Activated gamma-delta T cell treated with anti-CD3 and anti-CD28 coated beads, Interleukin-2, amount 50 U/mL, for 16 hours (primary cell): ENCODE results near the gene ABHD2.
"Not testable (repeated sequence)": the region's sequence is repeated elsewhere in the genome, so short reads cannot be mapped to it uniquely, and the experiment has no call there.

Experiments used
- DNase-seq: peaks from one replicate; pipeline ENCODE4 v3.0.0-alpha.2; 2020; ENCODE audit warnings: low read depth

ABHD2 gene

DNA sequence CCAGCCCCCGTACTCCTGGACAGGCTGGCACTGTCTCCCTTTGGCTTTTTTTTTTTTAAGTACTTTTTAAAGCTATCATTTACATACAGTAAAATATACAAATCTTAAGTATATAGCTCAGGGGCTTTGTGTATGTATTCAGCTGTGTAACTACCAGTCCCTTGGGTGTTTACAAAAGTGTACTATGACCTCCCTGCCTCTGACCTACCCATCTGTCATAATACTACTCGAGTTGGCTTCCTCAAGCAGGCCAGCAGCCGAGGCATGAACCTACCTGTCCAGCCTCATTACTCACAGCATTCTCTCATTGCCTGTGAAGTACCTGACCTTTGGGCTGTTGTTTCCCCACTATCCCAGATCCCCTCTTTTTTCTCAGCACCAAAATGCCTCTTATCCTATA lies 33.2 kb downstream of the ABHD2 start:
- no peak for DNase-seq

DNA sequence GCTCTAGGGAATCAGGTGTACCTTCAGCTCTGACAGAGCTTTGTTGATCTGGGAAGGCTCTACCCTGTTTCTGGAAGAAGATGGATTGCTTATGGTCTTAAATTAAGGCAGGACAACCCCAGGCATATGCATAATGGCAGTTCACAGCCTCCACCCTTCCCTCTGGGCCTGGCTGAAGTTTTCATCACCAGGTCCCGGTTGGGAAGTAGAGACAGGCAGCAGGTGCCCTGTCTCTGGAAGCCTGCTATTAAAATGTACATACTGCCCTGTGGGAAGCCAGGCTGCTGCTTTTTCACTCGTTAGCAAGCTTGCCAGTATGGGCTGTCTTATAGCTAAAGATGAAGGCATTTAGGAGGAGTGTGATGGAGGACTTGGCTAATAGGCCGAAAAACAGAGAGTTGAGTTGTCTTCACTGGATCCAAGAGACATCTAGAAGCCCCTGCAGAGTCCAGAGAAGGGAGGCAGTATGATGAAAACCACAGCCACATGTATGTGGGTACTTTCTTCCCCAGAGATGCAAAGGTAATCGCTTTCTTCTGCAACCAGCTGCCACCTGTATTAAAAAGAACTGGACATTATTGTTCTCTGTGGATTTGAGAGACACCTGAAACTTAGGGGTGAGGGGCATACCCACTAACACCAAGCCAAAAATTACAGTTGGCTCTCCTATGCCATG lies 34.4 kb downstream of the ABHD2 start:
- DNase-seq: no peak

DNA sequence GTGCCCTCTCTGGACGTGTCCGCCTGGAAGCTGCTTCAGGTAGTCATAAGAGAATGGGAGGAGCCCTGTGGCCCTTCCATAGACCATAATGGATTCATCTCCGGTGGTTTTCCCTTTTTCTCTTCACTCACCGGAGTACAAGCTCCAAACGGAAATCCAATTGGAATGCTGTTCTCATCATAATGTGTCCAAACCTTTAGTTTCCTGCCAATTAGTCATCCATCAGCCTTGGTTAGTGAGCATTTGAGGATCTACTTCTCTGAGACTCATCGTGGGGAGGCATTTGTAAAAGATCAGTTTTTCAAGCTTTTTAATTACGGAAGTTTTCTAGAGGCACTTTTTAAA lies 34.9 kb downstream of the ABHD2 start:
- no peak for DNase-seq

DNA sequence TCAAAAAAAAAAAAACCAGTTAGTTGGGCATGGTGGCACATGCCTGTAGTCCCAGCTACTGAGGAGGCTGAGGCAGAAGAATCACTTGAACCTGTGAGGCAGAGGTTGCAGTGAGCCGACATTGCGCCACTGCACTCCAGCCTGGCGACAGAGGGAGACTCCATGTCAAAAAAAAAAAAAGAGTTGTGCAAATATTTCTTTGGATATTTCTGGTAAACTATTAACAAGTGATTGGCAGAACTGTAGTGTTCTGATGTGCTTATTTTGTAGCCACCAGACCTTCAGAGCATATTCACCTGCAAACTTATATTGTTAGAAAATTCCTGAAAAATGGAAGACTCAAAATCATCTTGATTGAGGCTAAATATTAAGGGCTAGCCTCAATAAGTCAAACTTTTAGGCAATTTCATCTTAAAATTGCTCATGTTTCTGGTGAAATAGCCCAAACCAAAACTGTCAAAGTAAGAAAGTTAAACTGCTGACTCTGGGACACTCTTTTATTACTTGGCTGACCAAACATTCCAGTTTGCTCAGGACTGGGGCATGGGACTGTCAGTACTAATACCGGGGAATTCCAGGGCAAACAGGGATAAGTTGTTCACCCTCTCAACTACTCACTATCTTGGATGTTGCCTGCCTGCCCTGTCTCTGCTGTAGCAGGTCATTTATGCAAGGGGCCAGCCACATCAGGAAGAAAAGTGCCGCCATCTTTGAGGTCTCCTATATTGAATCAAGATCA lies 37.0 kb downstream of the ABHD2 start:
- DNase-seq: no peak

DNA sequence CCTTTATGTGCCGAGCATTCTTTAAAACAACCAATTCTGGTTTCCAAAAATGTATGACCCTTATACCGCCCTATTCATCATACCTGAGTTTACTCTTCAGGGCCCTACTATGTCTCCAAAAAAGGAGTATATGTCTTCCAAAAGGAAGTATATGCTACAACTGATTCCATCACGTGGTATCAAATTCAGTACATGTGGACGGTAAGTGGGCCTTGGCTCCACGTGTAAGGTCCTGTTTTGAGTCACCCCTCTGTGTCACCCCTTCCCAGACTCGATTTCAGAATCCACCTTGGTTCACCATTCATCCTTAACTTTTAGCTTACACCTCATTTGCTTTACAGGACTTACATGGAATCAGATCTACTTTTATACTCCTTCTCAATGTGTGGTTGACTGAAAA lies 37.8 kb downstream of the ABHD2 start:
- DNase-seq: no peak

DNA sequence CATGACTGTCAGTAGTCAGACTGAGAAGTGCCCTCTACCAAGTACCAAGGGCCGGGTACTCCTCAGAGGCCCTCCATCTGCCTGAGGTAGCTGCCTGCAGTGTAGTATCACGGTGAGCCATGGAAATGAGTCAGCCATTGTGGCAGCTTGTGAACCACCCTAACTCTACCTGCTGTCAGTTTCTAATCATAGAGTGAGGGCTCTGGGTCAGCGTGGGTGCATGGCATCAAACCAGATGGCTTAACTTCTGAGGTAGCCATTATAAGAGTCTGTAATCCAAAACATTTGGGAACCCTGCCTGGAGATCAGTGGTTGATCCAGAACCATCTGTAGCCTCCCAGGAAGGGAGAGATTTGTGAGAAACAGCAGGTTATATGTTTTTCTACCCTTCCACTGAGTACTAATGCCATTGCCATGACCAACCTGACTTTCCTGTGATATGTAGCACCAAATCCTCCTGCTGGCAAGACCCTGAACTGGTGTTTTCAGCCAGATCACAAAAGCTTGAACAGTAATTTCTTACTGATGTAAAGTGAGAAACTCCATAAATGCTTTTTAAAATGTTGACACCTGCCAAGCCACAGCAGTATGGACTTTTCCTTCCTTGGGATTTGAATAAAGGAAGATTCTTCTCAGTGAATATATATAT lies 38.9 kb downstream of the ABHD2 start:
- no peak for DNase-seq

DNA sequence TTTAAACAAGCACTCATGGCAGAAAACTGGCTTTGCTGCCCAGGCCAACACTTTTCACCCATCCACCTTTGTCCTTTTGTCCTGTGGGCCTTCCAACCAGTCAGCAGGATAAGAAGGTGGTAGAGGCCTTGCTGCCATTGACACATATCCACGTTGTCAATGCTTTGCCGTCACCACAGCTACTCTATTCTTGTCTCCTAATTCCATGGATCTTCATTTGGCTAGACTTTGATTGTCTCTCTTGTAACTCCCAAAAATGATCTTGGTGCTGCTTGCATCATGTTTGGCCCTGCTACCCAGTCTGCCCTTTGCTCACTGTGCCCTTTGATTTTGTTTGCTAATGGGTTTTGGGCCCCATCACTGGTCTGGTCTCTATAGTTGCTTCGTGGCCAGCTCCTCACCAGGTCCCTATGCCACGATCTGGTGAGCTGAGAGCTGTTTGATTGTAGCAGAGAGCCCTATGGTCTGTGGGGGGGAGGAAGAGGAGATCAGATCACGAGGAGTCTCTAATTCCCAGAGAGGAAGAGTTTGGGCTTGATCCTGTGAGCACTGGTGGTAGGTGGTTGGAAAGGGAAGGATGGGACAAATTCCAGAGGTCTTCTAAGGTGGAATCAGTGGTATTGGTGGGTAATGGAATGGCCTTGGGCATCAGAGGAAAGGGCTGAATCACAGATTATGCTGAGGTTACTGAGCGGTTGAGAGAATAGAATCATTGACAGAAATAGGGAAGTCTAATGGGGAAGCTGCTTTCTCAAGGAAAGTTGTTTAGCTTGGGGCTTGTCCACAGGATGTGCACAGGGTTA lies 40.3 kb downstream of the ABHD2 start:
- DNase-seq: no peak

DNA sequence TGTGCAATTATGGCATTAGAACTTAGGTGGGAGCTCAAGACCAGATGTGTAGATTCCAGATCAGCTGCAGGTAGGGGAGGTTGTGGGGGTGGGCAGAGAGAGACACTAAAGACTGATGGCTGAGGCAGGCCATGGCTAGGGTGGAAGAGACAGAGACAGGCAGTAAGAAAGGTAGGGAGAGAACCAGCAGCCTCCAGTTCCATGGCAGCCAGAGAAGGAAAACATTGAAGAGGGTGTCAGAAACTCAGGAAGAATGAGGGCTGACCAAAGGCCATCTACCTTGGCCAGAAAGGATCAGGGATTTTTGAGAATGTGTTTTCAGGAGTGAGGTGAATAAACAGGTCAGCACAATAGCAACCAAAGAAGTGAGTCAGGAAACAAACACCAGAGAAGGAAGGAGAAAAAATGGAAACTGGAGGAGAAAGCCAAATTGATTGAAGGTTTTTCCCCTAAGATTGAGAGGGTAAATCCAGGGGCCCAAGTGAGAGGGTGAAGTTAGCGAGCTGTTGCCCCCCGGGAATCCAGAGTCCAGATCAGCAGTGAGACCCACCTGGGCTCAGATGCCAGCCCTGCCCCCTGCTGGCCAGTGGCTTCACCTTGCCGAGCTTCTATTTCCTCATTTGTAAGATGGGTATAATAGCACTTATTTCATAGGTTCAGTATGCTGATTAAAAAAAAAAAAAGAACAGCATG lies 41.0 kb downstream of the ABHD2 start:
- peak; percentile 28 for DNase-seq

DNA sequence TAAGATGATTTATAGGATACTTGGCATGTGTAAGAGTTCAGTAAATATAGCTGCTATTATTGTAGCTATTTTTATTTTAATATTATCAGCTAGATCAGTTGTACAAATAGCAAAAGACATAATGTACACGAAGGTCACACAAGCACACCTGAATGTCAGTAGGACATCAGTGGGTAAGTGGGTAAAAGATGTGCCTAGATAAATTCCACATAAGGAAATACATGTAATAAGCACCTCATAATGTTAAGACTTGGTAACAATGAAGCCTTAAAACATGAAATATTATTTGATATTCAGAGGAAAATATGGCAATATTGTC lies 41.5 kb downstream of the ABHD2 start:
- no peak for DNase-seq

DNA sequence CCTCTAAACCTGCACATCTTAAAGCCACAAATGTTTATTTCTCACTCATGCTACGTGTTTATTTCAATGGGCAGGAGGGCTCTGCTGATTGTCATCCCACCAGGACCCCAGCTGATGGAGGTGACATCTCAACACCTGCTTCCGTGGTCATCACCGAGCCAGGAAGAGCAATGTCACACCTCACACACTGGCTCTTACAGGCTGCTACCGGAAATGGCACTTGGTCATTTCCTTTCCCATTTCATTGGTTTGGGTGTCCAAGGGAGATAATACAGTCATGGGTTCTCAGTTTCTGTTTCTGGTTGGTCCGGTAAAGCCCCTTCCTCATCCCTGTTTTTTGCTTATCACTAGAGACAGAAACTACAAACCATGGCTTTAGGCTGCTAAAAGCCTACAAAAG lies 41.9 kb downstream of the ABHD2 start:
- DNase-seq: no peak

DNA sequence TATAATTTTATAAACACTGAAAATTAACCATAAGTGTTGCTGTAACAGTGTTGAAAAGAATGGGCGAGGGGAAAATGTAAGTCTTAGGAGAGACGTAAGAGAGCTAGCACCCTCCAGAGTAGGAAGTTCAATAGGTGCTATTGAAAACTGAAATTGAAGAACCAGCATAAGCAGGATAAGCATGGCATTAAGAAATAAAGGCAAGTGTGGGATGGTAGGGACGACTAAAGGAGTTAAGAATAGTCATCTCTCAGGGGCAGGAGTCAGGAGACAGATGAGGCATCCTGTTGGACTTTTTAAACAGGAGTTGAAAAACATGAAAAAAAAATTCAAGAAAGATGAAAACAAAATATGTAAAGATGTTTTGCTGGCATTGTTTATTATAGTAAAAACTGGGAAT lies 43.5 kb downstream of the ABHD2 start:
- DNase-seq: no peak

DNA sequence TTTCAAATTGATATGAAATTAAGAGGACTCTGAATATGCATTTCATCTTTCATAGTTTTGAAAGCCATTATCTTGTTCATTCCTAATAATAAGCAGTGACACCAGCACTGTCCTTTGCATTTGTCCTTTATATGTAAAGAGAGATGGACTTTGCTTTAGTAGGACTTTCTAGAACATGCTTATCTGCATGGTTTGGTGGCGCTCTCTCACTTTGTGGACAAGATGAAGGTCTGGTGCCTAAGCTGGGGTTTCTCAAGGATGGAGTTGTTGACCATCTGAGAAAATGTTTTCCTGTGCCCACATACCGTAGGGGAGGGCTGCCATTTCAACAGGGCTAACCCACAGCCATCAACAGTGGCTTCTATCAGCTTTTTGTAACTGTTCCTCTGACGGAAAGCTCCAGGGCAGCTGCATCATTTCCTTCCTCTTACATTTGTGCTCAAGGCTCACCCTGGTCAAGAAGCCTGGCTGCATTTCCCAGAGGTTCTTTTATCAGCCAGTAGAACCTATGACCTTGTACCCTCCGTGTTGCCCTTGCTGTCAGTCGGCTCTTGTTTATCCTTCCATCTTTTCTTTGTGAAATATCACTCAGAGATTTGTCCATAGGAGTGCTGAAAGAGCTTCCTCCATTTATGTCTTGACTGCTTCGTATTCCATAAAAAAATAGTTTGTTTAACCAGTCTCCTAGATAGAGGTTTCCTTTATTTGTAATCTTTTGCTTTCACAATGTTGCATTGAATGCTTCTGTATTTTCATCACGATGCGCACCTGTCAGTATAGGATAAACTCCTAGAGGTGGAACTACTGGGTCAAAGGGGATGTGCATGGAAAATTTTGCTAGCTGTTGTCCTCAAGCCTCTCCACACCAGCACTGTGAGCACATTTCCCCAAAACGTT lies 44.6 kb downstream of the ABHD2 start:
- no peak for DNase-seq

DNA sequence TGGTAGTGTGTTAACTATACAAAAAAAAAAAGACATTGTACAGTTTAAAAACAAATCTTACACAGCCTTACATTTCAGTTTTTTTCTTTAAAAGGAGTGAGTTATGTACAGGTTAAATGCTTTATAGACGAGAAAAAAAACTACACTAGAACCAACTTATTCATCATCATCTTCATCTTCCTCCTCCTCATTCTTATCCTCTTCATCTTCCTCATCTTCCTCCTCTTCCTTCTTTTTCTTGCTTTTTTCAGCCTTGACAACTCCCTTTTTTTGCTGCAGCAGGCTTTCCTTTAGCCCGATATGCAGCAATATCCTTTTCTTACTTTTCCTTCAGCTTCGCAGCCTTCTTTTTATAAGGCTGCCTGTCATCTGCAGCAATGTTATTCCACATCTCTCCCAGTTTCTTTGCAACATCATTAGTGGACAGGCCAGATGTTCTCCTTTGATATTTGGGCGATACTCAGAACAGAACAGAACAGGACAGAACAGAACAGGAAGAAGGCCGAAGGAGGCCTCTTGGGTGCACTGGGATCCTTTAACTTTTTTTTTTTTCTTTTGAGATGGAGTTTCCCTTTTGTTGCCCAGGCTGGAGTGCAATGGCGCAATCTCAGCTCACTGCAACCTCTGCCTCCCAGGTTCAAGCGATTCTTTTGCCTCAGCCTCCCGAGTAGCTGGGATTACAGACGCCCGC lies 47.3 kb downstream of the ABHD2 start:
- DNase-seq: not testable (repeated sequence)

DNA sequence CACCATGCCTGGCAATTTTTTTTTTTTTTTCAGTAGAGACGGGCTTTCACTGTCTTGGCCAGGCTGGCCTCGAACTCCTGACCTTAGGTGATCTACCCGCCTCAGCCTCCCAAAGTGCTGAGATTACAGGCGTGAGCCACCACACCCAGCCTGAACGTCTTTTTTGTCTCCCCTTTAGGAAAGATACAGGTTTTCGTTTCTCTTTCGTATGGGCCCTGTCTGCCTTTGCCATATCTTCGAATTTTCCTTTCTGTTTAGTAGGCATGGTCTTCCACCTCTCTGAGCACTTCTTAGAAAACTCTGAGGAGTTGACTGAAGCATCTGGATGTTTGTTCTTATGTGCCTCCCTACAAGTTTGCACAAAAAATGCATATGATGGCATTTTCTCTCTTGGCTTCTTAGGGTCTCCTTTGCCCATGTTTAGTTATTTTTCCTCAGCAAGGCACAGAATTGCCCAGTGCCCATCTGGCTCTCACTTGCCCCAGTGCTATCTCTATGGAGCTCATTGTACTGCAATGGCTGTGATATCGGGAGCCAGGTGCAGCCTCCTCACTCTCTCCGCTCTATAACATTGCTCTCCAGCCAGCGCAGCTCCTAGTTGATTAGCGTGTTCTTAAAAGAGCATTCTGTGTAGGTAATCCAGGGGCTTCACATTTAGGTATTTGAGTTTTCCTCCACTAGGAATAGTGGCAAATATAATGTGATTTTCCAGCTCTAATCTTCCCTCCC lies 48.0 kb downstream of the ABHD2 start:
- no peak for DNase-seq

DNA sequence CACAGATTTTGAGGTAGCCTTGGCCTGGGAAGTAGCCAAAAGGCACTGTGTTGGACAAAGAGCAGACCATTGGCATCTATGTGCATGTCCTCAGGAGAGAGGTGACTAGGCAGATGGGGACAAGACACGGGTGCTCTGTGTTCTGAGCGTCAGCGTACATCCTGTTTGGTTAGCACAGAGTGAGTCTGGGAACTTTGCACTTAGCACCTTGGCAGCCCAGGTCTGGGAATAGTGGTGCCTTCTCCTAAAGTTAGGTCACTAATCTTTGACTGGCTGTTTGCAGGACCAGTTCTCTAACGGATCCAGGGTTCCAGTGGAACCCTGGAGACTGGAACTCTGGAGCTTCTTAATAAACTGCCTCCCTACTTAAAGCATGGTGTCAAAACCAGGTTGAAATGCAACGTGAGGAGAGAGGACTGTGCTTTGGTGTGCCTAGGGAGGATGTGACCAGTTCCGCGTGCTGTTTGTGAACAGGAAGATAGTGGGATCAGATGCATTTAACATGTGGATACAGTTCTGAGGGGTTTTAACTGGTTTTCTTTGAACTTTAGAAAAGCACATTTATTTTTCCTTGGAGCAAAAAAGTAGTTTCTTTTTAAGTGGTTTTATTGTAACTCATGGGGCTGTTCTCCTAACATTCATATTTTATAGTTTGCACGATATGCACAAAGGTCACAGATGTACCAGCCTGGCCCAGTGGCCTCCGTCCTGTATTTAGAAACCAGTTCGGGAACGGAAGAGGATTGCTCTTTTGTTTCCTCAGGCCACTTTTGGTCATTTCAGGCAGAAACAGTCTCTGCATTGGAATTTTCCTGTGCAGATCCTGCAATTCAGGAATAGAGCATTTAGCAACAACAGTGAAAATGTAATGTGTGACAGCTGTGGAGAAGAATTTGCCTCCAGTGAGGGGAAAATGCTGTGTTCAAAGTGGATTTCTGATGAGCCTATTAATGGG lies 48.8 kb downstream of the ABHD2 start:
- DNase-seq: no peak

DNA sequence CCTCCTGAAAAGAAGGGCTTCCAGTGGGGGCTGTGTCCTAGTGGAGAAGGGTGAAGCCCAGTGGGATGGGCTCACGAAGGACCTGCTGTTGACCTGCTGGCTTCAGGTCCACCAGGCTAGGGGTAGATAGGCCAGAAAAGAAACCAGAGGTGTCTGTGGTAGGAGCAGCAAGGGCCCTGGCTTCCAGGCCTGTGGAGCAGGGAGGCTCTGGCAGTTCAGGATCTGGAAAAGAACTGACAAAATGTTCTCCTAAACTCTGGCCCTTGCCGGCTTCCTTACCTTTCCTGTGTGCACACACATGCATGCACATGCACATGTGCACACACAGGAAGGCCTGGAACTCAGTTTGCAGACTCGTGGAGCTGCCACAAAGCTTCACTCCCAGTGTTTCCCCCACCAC lies 49.7 kb downstream of the ABHD2 start:
- no peak for DNase-seq

DNA sequence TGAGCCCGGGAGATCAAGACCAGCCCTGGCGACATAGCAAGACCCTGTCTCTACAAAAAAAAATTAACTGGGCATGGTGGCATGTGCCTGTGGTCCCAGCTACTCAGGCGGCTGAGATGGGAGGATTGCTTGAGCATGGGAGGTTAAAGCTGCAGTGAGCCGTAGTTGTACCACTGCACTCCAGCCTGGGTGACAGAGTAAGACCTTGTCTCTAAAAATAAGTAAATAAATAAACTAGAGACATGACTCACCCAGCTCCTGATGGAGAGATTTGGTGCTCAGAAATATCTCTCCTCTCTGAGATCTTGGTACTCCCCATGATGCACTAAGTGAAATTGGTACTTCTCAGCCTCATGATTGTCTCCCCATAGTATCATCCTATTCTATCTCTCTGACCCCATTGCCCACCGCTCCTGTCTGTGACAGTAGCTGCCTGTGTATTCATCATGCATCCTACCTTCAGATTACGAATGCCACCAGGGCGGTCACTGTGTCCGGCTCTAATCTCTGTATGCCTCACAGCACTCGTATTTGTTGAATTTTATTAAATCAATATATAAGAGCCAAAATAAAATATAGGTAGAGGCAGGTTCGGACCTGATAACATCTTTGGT lies 50.9 kb downstream of the ABHD2 start:
- no peak for DNase-seq
